SK-N-SH (cell line): Measurements from ENCODE around the gene APLP2.

Experiments
- FOXM1 ChIP-seq: IDR thresholded peaks from 2 replicates; pipeline ENCODE4 v1.4.0; 2012; ENCODE audit warnings: low read depth, mild to moderate bottlenecking
- GATA2 ChIP-seq: sonication (generic); formaldehyde crosslinking; IDR thresholded peaks from 2 replicates; pipeline ENCODE4 v1.5.0; 2020; ENCODE audit warnings: mild to moderate bottlenecking, missing genetic modification reagents
- MAX ChIP-seq: IDR thresholded peaks from 2 replicates; pipeline ENCODE4 v1.4.0; 2012; ENCODE audit warnings: low read depth
- MXI1 ChIP-seq: IDR thresholded peaks from 2 replicates; pipeline ENCODE4 v1.6.1; 2012; ENCODE audit warnings: mild to moderate bottlenecking, low read depth, low read length, improper control_type of control experiment
- POLR2AphosphoS5 ChIP-seq: IDR thresholded peaks from 2 replicates; pipeline ENCODE4 v1.6.1; 2012; ENCODE audit warnings: low read depth, low read length
- RAD21 ChIP-seq: IDR thresholded peaks from 2 replicates; pipeline ENCODE4 v1.6.1; 2012; ENCODE audit warnings: mild to moderate bottlenecking, low read length
- RCOR1 ChIP-seq: fragments of 150-350 bp; IDR thresholded peaks from 2 replicates; pipeline ENCODE4 v1.6.1; 2017; ENCODE audit warnings: antibody characterized with exemption, low read length
- SMC3 ChIP-seq: IDR thresholded peaks from 2 replicates; pipeline ENCODE4 v1.6.1; 2012; ENCODE audit warnings: low read depth, low read length, improper control_type of control experiment
- TAF1 ChIP-seq: IDR thresholded peaks from 2 replicates; pipeline ENCODE4 v1.6.1; 2012; ENCODE audit warnings: low read depth, mild to moderate bottlenecking, low read length, moderate library complexity, borderline replicate concordance
- TF ChIP-seq, protein P1 (sequence below): fragments of 200-600 bp; sonication (generic); IDR thresholded peaks from 2 replicates; pipeline ENCODE4 v1.6.1; 2017; ENCODE audit warnings: antibody characterized with exemption, mild to moderate bottlenecking, moderate library complexity
- TF ChIP-seq, protein P2 (sequence below): fragments of 150-350 bp; IDR thresholded peaks from 2 replicates; pipeline ENCODE4 v1.6.1; 2017; ENCODE audit warnings: antibody characterized with exemption, low read length, low read depth, borderline replicate concordance

DNA sequence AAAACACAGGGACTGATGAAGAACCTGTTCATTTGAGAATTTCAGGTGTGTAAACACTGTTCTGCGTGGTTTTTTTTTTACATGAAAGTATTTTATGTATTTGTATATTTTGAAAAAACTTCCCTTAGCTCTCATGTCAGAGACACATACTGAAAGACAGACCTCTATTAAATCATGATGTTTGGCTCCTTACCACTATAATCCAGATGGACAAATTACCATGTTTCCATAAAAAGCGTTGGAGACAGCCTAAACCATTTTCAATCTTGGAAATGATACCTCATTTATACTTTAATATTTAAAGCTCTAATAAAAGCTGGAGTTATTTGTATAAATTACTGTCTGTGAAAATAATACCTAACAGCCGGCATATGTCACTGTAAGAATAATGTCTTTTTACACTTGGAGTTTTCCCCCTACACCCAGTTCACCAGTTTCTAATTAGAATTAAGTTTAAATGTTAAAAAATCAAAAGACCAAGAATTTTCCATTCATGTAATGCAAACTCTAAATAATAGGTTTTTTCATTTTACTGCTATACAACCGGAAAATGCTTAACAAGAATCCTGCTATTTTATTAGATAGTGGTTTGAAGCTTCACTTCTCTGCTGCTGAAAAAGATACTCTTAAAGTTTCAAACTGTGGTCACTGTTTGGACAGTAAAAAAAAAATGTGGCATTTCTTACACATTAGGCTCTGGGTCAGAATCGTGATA, 30.8 kb downstream of the APLP2 start:
- TF ChIP-seq RAD21 (no peak), SMC3 (no peak), FOXM1 (no peak), POLR2AphosphoS5 (no peak), MAX (no peak), MXI1 (no peak), RCOR1 (no peak), TAF1 (no peak), GATA2 (CRISPR knock-in tag) (no peak)
- TF ChIP-seq, protein P1, sequence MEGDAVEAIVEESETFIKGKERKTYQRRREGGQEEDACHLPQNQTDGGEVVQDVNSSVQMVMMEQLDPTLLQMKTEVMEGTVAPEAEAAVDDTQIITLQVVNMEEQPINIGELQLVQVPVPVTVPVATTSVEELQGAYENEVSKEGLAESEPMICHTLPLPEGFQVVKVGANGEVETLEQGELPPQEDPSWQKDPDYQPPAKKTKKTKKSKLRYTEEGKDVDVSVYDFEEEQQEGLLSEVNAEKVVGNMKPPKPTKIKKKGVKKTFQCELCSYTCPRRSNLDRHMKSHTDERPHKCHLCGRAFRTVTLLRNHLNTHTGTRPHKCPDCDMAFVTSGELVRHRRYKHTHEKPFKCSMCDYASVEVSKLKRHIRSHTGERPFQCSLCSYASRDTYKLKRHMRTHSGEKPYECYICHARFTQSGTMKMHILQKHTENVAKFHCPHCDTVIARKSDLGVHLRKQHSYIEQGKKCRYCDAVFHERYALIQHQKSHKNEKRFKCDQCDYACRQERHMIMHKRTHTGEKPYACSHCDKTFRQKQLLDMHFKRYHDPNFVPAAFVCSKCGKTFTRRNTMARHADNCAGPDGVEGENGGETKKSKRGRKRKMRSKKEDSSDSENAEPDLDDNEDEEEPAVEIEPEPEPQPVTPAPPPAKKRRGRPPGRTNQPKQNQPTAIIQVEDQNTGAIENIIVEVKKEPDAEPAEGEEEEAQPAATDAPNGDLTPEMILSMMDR, result no peak
- TF ChIP-seq, protein P2, sequence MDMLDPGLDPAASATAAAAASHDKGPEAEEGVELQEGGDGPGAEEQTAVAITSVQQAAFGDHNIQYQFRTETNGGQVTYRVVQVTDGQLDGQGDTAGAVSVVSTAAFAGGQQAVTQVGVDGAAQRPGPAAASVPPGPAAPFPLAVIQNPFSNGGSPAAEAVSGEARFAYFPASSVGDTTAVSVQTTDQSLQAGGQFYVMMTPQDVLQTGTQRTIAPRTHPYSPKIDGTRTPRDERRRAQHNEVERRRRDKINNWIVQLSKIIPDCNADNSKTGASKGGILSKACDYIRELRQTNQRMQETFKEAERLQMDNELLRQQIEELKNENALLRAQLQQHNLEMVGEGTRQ, result no peak
